ENCODE data around the gene TNK2.

TNK2 gene

DNA sequence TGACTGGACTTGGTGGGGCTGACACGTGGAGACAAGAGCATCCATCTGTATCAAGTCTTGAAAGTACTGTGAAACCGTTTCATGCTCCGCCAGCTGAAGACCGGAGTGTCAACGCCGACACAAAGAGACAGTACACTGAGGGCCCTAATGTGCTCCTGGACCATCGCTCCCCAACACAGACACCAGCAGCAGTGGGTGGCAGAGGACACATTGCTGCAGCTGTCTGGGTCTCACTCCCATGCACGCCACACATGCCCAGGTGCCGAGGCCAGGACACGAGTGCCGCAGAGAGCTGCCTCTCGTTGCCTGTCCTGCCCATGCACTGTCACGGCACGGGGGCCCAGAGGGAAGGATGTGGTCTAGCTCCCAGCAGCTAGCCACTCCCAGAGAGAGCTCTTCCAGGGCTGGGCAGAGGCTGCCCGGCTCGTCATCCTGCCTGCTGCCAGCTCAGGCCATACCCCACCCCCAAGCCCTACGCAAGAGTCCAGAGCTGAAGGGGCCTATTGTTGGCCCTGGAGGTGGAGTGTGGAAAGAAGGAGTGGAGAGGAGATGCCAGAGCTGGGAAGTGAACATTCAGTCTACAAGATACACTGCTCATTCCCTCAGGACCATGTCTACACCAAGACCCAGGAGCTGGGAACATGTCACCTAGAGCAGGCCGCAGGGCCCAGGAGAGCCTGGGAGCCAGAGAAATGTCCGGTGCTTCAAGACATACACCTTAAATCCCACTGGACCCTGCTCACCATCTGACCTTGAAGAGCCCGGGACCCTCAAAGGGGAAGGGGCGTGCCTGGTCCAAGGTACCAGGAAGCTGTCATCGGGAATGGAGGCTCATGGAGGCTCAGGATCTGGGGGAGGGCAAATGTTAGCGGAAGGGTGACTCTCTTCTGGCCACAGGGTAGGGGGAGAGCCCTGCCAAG, 7.7 kb downstream of the TNK2 start:
- DNase-seq (ENCODE audit: low read depth in 2 of 2, low spot score in 1 of 2): no peak

- DNase-seq (ENCODE audit: low read depth in 2 of 2, low spot score in 1 of 2): no peak
Measured at GRCh38 chr3:195899701-195900435, 8.5 kb downstream of the TNK2 start.

GRCh38 chr3:195897853-195898415, 10.4 kb downstream of the TNK2 start:
- DNase-seq (ENCODE audit: low read depth in 2 of 2, low spot score in 1 of 2): no peak

DNA sequence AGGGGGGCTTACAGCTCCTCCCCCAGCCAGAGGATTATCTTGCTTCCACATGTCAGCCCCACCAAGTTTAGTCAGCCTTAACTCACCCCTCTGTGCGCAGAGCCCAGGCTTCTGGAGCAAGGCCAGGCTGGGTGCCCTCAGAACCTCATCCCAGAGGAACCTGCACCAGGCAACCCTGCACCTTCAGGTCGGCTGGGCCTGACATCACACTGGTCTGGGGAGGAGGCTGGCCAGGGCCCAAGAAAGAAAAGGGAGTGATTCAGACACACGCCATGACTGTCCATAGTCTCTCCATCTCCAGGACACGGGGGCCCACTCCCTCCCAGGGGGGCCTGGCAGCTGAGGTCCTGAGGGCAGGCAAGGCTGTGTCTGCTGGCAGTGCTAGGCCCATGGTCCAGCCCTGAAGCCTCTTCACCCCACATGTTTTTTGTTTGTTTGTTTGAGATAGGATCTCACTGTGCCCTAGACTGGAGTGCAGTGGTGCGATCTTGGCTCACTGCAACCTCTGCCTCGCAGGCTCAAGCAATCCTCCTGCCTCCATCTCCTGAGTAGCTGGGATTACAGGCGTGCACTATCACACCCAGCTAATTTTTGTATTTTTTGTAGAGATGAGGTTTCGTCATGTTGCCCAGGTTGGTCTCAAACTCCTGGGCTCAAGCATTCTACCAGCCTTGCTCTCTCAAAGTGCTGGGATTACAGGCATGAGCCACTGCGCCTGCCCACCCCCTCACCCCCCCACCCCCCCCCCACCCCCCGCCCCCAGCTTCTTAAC, 11.1 kb downstream of the TNK2 start:
- no peak for DNase-seq (ENCODE audit: low read depth in 2 of 2, low spot score in 1 of 2)

DNA sequence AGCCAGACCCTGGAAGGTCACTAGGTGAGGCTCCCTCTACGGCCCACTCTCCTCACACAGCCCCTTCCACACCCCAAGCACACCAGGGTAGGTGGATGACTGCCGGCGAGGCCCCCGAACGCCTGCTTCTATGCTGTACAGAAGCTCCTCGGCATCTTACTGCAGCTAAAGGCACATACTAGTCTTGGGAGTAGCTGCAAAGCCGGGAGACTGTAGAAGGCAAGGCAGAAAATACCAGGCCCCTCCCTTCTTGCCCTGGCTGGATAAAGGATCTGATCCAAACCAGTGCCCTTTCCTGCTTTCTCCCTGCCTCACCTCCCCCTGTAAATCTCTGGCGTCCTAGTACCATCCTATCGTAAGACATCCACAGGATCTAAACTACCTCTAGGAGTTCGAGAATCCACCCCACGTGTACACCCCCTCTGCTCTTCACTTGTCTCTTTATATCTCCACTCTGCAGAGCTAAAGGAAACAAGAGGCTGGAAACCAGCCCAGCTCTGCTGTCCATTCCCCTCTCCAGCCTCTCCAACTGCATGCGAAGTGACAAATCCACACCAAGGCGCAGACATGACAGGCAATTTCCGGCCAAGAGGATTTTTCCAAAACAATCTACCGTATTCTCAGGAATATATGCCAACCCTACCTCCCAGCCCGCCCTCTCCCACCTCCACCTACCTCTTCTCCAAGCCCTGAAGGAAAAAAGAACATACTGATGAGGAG, 11.8 kb downstream of the TNK2 start:
- no peak for DNase-seq (ENCODE audit: low read depth in 2 of 2, low spot score in 1 of 2)

DNA sequence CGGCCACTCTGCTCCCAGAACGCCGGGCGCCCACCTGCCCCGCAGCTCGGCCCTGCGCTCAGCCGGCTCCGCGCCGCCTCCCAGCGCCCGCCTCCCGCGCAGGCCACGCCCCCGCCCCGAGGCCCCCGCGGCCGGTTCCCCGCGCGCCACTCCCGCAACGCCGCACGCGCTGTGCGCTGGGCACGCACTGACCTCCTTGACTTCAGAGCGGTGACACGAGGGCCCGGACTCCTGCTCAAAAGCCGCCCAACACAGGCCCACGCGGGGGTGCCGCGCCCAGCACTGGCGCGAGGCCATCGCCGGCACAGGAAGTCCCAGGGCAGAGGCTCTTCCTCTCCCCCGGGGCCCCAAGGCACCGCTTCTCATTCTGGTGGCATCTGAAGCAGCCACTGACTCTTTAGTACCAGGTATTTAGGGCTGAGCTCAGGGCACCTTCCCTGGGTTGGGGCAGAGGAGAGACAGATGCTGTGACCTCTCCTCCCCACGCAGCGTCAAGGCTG, 12.4 kb downstream of the TNK2 start:
- DNase-seq (ENCODE audit: low read depth in 2 of 2, low spot score in 1 of 2): peak in 1 of 2 donors; percentile 21

DNA sequence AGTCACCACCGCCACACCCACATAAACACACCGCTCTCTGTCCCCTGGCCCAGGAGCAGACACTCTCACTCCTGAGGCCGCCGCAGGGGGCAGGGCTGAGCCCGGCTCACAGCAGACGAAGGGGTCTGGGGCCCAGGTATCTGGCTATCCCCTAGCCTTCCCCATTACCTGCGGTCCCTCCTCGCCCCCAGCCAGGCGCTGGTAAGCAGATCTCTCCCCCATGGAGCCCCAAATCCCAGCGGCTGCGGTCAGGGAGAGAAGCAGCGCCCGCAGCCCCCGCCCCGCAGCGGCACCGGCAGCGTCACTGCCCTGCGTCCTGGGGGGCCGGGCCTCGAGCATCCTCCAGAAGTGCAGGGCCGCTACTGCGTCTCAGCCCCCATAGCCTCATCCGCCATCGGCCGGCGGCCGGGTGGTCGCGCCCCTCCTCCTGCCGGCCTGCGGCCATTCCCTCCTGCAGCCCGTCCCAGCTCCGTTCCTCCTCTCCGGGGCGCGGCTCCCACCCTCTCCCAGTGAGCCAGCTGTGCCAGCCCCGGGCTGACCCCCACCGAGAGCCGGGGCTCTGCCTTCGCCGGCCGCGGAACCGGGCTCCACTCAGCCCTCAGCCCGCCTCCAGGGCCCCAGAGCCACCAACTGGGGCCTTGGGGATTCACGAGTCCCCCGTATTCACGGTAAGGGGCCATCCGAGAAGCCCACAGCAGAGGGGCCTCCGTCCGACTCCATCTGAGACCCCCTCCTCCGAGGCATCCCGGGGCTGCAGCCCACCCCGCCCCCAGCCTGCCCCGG, 13.1 kb downstream of the TNK2 start:
- DNase-seq (ENCODE audit: low read depth in 2 of 2, low spot score in 1 of 2): peak in 1 of 2 donors; percentile 21

DNA sequence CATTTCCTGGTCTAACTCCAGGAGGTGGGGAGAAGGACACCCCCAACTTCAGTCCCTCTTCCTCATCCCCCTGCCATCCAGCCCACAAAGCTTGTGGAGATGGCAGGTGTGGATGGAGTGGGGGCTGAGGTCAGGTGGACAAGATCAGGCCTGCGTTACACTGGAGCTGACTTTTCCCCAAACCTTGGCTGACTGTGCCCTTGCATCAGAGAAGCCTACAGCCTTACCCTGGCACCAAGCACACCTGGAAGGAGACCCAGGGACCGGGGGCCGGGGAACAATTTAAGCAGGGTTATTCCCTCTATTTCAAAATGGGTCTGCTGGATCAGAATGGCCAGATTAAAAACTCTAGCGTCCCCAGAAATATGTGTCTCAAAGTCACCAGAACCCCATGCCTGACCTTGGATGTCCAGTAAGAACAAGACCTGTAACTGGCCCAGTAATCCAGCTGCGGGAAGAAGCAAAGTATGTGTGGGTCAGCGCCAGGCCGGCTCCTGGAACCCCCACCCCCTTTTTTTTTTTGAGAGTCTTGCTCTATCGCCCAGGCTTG, 14.4 kb downstream of the TNK2 start:
- no peak for DNase-seq (ENCODE audit: low read depth in 2 of 2, low spot score in 1 of 2)

GRCh38 chr3:195893516-195893915, 14.8 kb downstream of the TNK2 start:
- no peak for DNase-seq (ENCODE audit: low read depth in 2 of 2, low spot score in 1 of 2)

- DNase-seq (ENCODE audit: low read depth in 2 of 2, low spot score in 1 of 2): no peak
Measured at GRCh38 chr3:195893044-195893395, 15.3 kb downstream of the TNK2 start.

DNA sequence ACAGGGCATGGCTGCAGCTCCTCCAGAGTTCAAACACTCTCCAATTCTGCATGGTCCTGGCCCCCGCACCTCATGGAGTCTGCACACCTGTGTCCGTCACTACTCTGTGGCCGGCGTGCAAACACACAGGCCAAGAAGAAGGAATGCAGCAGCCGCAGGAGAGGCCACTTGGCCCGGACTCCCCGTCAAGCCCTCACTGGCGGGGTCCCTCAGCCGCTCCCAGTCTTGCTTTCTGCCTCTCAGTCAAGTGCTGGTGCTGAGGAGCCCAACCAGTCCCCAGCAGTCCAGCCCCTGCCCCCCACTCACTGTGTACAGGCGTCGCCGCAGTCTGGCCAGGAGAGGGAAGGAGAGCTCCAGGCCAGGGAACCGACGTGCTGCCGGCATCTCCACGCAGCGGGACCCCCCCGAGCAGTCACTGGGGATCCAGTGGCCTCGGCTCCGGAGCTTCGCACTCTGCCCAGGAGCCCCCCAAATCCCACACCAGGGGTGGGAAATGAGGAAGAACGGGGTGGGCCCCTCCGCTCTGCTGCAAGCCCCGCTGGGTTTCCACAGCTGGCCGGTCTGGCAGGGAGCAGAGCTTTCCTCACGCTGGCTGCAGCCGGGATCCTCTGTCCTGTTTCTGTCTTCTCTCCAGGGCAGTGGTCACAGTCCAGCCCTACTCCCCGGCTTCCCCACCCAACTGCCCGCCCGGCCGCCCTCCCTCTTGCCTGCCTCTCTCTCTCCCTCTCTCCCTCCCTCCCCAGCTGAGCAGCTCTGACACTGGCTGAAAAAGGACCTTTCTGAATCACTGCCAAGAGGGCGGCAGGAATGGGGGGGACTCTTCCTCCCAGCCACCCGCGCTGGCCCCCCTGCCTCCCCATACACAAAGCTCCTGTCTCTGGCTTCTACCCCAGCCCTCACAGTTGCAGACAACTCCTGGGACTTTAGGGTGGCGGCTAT, 16.0 kb downstream of the TNK2 start:
- DNase-seq (ENCODE audit: low read depth in 2 of 2, low spot score in 1 of 2): no peak

GRCh38 chr3:195891431-195892104, 16.8 kb downstream of the TNK2 start:
- DNase-seq (ENCODE audit: low read depth in 2 of 2, low spot score in 1 of 2): no peak

DNA sequence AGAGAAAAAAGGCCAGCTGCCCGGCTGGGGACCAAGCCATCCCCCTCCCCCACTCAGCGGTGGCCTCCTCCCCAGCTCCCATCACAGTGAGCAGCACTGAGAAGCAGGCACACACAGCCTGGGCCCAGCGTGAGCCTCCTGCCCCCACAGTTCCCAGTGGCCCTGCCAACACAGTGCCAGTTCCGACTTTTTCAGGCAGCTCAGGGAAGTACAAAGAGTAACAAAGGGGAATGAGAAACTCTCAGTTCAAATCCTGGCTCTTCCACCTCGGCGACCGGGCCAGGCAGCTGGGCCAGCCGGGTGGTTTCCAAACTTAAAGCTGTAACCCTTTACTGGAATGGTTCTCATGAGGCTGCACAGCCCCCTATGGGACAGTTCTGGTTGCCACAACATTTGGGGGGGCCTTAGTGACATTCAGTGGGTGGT, 18.5 kb downstream of the TNK2 start:
- no peak for DNase-seq (ENCODE audit: low read depth in 2 of 2, low spot score in 1 of 2)

DNA sequence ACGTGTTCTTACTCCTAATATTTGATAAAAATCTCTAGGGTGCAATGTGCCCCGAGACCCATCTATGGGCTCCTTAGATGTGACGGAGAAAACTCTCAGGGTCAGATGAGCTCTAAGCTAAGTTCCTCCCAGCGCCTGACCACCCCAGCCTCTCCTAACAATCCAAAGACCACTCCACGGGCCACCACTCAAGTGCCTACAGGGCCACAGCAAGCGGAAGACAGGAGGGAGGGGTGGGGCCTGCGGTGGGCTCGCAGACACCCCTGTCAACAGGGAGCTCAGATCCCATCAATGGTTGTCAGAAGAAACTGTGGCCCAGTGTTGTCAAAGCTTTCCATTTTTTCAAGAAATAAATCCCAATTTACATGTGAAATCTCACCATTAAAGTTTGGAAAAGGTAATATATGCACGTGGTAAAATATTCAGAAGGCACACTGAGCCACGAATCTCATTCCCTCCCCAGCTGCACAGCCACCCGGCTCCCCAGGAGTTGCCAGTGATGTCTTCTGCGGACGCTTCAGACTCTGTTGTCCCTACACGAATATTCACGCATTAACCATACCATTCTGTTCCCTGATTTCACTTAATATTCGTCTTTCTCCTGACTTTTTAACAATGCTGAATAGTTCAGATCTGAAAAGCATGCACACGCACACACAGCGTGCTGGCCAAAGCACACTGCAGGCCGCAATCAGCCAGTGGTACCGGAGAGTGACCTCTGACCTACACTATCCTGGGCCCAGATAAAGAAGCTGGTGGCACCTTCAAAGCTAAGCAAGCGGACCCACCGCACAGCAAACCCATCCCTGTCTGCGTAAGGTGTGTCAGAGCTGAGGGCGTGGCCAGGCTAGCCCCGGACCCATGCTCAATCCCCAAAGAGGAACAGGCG, 19.1 kb downstream of the TNK2 start:
- no peak for DNase-seq (ENCODE audit: low read depth in 2 of 2, low spot score in 1 of 2)

GRCh38 chr3:195888311-195888761, 20.0 kb downstream of the TNK2 start:
- DNase-seq (ENCODE audit: low read depth in 2 of 2, low spot score in 1 of 2): no peak

GRCh38 chr3:195887670-195888069, 20.7 kb downstream of the TNK2 start:
- no peak for DNase-seq (ENCODE audit: low read depth in 2 of 2, low spot score in 1 of 2)

Measured in stimulated activated CD8-positive, alpha-beta memory T cell treated with anti-CD3 and anti-CD28 coated beads, Interleukin-4, amount 100 ng/mL, for 4 hours (primary cell).